Mesothelial cell of epicardium (in vitro differentiated cells): ENCODE measurements around the gene ATP5F1C. TPM values are rescaled to one million over a fixed set of nuclear protein-coding genes. Genes with fewer than 3 reads are reported as not detected.
A peak's percentile ranks its signal among the peaks of the same experiment; 100 is the strongest.
"Not testable (repeated sequence)": the region's sequence is repeated elsewhere in the genome, so short reads cannot be mapped to it uniquely, and the experiment has no call there.

ENCODE experiments used
- DNase-seq, 2 experiments: peaks; one replicate each; pipeline ENCODE4 v3.0.0; 2021; ENCODE audit warnings: low spot score in 2 of 2; ENCODE audit not compliant: unreplicated experiment in 2 of 2
- H3K27ac Mint-ChIP-seq: 2 replicates; pipeline ENCODE4 v1.8.0; 2021; ENCODE audit warnings: mixed read lengths
- H3K27me3 Mint-ChIP-seq: 2 replicates; pipeline ENCODE4 v1.8.0; 2021; ENCODE audit warnings: low read depth, mixed read lengths
- H3K36me3 Mint-ChIP-seq: 2 replicates; pipeline ENCODE4 v1.8.0; 2021; ENCODE audit warnings: mixed read lengths
- H3K4me1 Mint-ChIP-seq: 2 replicates; pipeline ENCODE4 v1.8.0; 2021; ENCODE audit warnings: mixed read lengths
- H3K4me3 Mint-ChIP-seq: 2 replicates; pipeline ENCODE4 v1.8.0; 2021; ENCODE audit warnings: mild to moderate bottlenecking, moderate library complexity, mixed read lengths
- H3K9me3 Mint-ChIP-seq: 2 replicates; pipeline ENCODE4 v1.8.0; 2021; ENCODE audit warnings: mixed read lengths
- CTCF ChIP-seq: fragments of 200-600 bp; sonication (generic); IDR thresholded peaks from one replicate; pipeline ENCODE4 v1.5.0; 2021; ENCODE audit warnings: antibody characterized with exemption; ENCODE audit not compliant: unreplicated experiment
- total RNA-seq: library from RNA; stranded (reverse); gene quantifications from 3 replicates; pipeline ENCODE4 v1.2.1, GENCODE V29; 2021

The ATP5F1C gene
- total RNA-seq, 1 donor from 2014 or later, result 184 TPM

- TF ChIP-seq CTCF, result no peak
- Mint-ChIP-seq H3K9me3 (no peaks in the 10 kb centered on the region), H3K27me3 (peaks cover 21% of the 10 kb centered on the region), H3K27ac (no peak overlapping the region), H3K4me3 (no peak overlapping the region), H3K4me1 (no peaks in the 10 kb centered on the region), H3K36me3 (peaks cover 9% of the 10 kb centered on the region)
- no peak for DNase-seq
Observed at GRCh38 chr10:7811000-7811399, 23.0 kb downstream of the ATP5F1C start.

GRCh38 chr10:7811743-7812142 is 23.8 kb downstream of the ATP5F1C start:
- not testable (repeated sequence) for H3K9me3 Mint-ChIP-seq, H3K4me3 Mint-ChIP-seq, DNase-seq, H3K4me1 Mint-ChIP-seq, H3K36me3 Mint-ChIP-seq, H3K27ac Mint-ChIP-seq
- H3K27me3 Mint-ChIP-seq, result peaks cover 27% of the 10 kb centered on the region

GRCh38 chr10:7813481-7813880 is 25.5 kb downstream of the ATP5F1C start:
- no peak overlapping the region for H3K4me3 Mint-ChIP-seq
- peaks cover 3% of the 10 kb centered on the region for H3K36me3 Mint-ChIP-seq
- H3K4me1 Mint-ChIP-seq, result peaks cover 10% of the 10 kb centered on the region
- peaks cover 35% of the 10 kb centered on the region for H3K27me3 Mint-ChIP-seq
- peak; percentile 14 for TF ChIP-seq CTCF
- DNase-seq, result no peak
- no peaks in the 10 kb centered on the region for H3K9me3 Mint-ChIP-seq
- no peak overlapping the region for H3K27ac Mint-ChIP-seq

- Mint-ChIP-seq H3K27ac (peak overlapping the region; percentile 86), H3K4me1 (peaks cover 21% of the 10 kb centered on the region), H3K9me3 (no peaks in the 10 kb centered on the region), H3K36me3 (no peaks in the 10 kb centered on the region), H3K4me3 (peak overlapping the region; percentile 94), H3K27me3 (peaks cover 33% of the 10 kb centered on the region)
- TF ChIP-seq CTCF, result no peak
- DNase-seq, result no peak
Observed at GRCh38 chr10:7817576-7817975, 29.6 kb downstream of the ATP5F1C start.

GRCh38 chr10:7817984-7818294 is 30.0 kb downstream of the ATP5F1C start:
- no peaks in the 10 kb centered on the region for H3K9me3 Mint-ChIP-seq
- DNase-seq, result no peak
- peaks cover 33% of the 10 kb centered on the region for H3K27me3 Mint-ChIP-seq
- H3K36me3 Mint-ChIP-seq, result no peaks in the 10 kb centered on the region
- peak overlapping the region; percentile 94 for H3K4me3 Mint-ChIP-seq
- H3K4me1 Mint-ChIP-seq, result peaks cover 21% of the 10 kb centered on the region
- no peak for TF ChIP-seq CTCF
- H3K27ac Mint-ChIP-seq, result peak overlapping the region; percentile 86

GRCh38 chr10:7818295-7819120 is 30.5 kb downstream of the ATP5F1C start, which contains the start of gene TAF3:
TSS of gene TAF3 (plus strand) at chr10:7818505. CDS start at chr10:7818710, 205 bp downstream.
- H3K27me3 Mint-ChIP-seq, result peaks cover 30% of the 10 kb centered on the region
- H3K4me1 Mint-ChIP-seq, result peaks cover 21% of the 10 kb centered on the region
- no peaks in the 10 kb centered on the region for H3K9me3 Mint-ChIP-seq
- DNase-seq, result peak; percentile 89 to 95
- no peak for TF ChIP-seq CTCF
- no peaks in the 10 kb centered on the region for H3K36me3 Mint-ChIP-seq
- H3K27ac Mint-ChIP-seq, result peak within 1 kb of the TSS; percentile 86
- peak within 1 kb of the TSS; percentile 94 for H3K4me3 Mint-ChIP-seq
